GM12878 (cell line): Measurements from ENCODE around the gene MCF2L2. TPM values are rescaled to one million over a fixed set of nuclear protein-coding genes. Genes with fewer than 3 reads are reported as not detected.

ENCODE experiments used
- ATAC-seq: fragments of 200-7000 bp; cut with Tn5 transposase; 3 replicates; pipeline ENCODE4 v1.9.1; 2020; ENCODE audit warnings: mild to moderate bottlenecking, moderate library complexity
- BruUV-seq: library from RNA; stranded (reverse); fragments of 400-500 nt; replicated peaks from 2 replicates; lab custom pipeline; 2021; lab: Mats Ljungman, UMichigan
- CTCF ChIA-PET: fragments of 300-600 bp; sonication (Branson Sonifier 250); formaldehyde crosslinking; extraction: SDS; loops from one replicate; lab custom pipeline; 2021; ENCODE audit warnings: inconsistent platforms; lab: Yijun Ruan, JAX
- POLR2A ChIA-PET: fragments of 350-600 bp; formaldehyde crosslinking; extraction: SDS; loops from one replicate; lab custom pipeline; 2021; ENCODE audit warnings: inconsistent platforms; lab: Charles Lee
- RAD21 ChIA-PET: fragments of 300-600 bp; sonication (Branson Sonifier 250); formaldehyde crosslinking; loops from one replicate; lab custom pipeline; 2023; ENCODE audit warnings: antibody characterized with exemption; ENCODE audit not compliant: unreplicated experiment; lab: Charles Lee
- SMC1A ChIA-PET: fragments of 300-600 bp; sonication (Branson Sonifier 250); formaldehyde crosslinking; loops from one replicate; lab custom pipeline; 2023; ENCODE audit not compliant: unreplicated experiment, uncharacterized antibody; lab: Charles Lee
- DNase-seq: peaks from one replicate; pipeline ENCODE4 v3.0.0-alpha.2; 2011; ENCODE audit warnings: low read depth, low spot score
- FAIRE-seq: peaks from 3 replicates; lab custom pipeline; 2011; peaks lifted over from hg19 to GRCh38; lab: Jason Lieb, UNC
- H2AFZ ChIP-seq: 2 replicates; pipeline ENCODE4 v1.6.0; 2011; ENCODE audit warnings: low read depth, low read length, control low read depth; ENCODE audit not compliant: control insufficient read depth
- H3K27ac ChIP-seq: 2 replicates; pipeline ENCODE4 v1.5.1; 2011; ENCODE audit warnings: control low read depth; ENCODE audit not compliant: control insufficient read depth, insufficient read depth
- H3K27me3 ChIP-seq, 2 experiments: replicated peaks in 1 of 2; 2 replicates each; pipeline versions ENCODE4 v1.6.0 to v1.6.1; 2011; ENCODE audit warnings: low read length in 1 of 2; ENCODE audit not compliant: control insufficient read depth in 2 of 2, insufficient read depth in 2 of 2
- H3K36me3 ChIP-seq, 2 experiments: 2 replicates each; pipeline ENCODE4 v1.5.1; 2011; ENCODE audit warnings: low read length in 1 of 2; ENCODE audit not compliant: control insufficient read depth in 2 of 2, insufficient read depth in 2 of 2
- H3K4me1 ChIP-seq: 2 replicates; pipeline ENCODE4 v1.6.1; 2011; ENCODE audit warnings: mild to moderate bottlenecking, low read length, moderate library complexity, mixed read lengths; ENCODE audit not compliant: control insufficient read depth, insufficient read depth
- H3K4me2 ChIP-seq: 2 replicates; pipeline ENCODE4 v1.6.0; 2011; ENCODE audit warnings: control low read depth; ENCODE audit not compliant: control insufficient read depth, insufficient read depth
- H3K4me3 ChIP-seq: fragments of 200-600 bp; sonication (generic); 2 replicates; pipeline ENCODE4 v1.5.1; 2016
- H3K79me2 ChIP-seq: 2 replicates; pipeline ENCODE4 v1.6.0; 2011; ENCODE audit warnings: low read length; ENCODE audit not compliant: control insufficient read depth, insufficient read depth
- H3K9ac ChIP-seq: 2 replicates; pipeline ENCODE4 v1.8.0; 2011; ENCODE audit warnings: low read length, control low read depth, mixed read lengths; ENCODE audit not compliant: control insufficient read depth, insufficient read depth
- H3K9me3 ChIP-seq: replicated peaks from 3 replicates; pipeline ENCODE4 v1.5.1; 2011; ENCODE audit warnings: mild to moderate bottlenecking, low read length; ENCODE audit not compliant: control insufficient read depth, insufficient read depth
- H4K20me1 ChIP-seq: 2 replicates; pipeline ENCODE4 v1.6.0; 2011; ENCODE audit not compliant: control insufficient read depth, insufficient read depth
- ASH2L ChIP-seq: fragments of 300-600, 200-600 bp; sonication (generic); IDR thresholded peaks from 2 replicates; pipeline ENCODE4 v1.6.1; 2017; ENCODE audit warnings: low read depth, mild to moderate bottlenecking, borderline replicate concordance
- BCL11A ChIP-seq: IDR thresholded peaks from 2 replicates; pipeline ENCODE4 v1.6.1; 2011; ENCODE audit warnings: low read depth, low read length
- BMI1 ChIP-seq: fragments of 450-650 bp; IDR thresholded peaks from 2 replicates; pipeline ENCODE4 v1.6.1; 2016; ENCODE audit warnings: mild to moderate bottlenecking, moderate library complexity, borderline replicate concordance
- CBX5 ChIP-seq: sonication (generic); IDR thresholded peaks from 2 replicates; pipeline ENCODE4 v1.6.1; 2016; ENCODE audit warnings: low read depth, moderate library complexity, mild to moderate bottlenecking, inconsistent platforms
- CREB1 ChIP-seq: IDR thresholded peaks from 2 replicates; pipeline ENCODE4 v1.6.1; 2012; ENCODE audit warnings: low read depth, mild to moderate bottlenecking, inconsistent platforms
- E4F1 ChIP-seq: fragments of 450-650 bp; IDR thresholded peaks from 2 replicates; pipeline ENCODE4 v1.6.1; 2018; ENCODE audit warnings: borderline replicate concordance, mild to moderate bottlenecking; ENCODE audit not compliant: partially characterized antibody
- EED ChIP-seq: sonication (generic); IDR thresholded peaks from 2 replicates; pipeline ENCODE4 v1.6.1; 2016; ENCODE audit warnings: antibody characterized with exemption, low read depth
- GABPA ChIP-seq: IDR thresholded peaks from 2 replicates; pipeline ENCODE4 v1.6.1; 2014; ENCODE audit warnings: antibody characterized with exemption, low read depth, mild to moderate bottlenecking, inconsistent platforms
- LARP7 ChIP-seq: fragments of 450-650 bp; IDR thresholded peaks from 2 replicates; pipeline ENCODE4 v1.6.1; 2017; ENCODE audit warnings: mild to moderate bottlenecking
- MTA2 ChIP-seq: fragments of 450-650 bp; IDR thresholded peaks from 2 replicates; pipeline ENCODE4 v1.6.1; 2016; ENCODE audit warnings: low read depth, mild to moderate bottlenecking, moderate library complexity
- PAX5 ChIP-seq: IDR thresholded peaks from 2 replicates; pipeline ENCODE4 v1.6.1; 2011; ENCODE audit warnings: low read depth, low read length, borderline replicate concordance
- RAD51 ChIP-seq: fragments of 450-650 bp; IDR thresholded peaks from 2 replicates; pipeline ENCODE4 v1.6.1; 2016; ENCODE audit warnings: moderate library complexity, mild to moderate bottlenecking, inconsistent platforms
- ZNF207 ChIP-seq: fragments of 450-650 bp; IDR thresholded peaks from 2 replicates; pipeline ENCODE4 v1.6.1; 2014; ENCODE audit warnings: antibody characterized with exemption, mild to moderate bottlenecking, borderline replicate concordance
- ZNF217 ChIP-seq: fragments of 450-650 bp; IDR thresholded peaks from 2 replicates; pipeline ENCODE4 v1.6.1; 2017; ENCODE audit warnings: antibody characterized with exemption, mild to moderate bottlenecking
- ZNF24 ChIP-seq: fragments of 450-650 bp; IDR thresholded peaks from 2 replicates; pipeline ENCODE4 v1.6.1; 2017; ENCODE audit warnings: antibody characterized with exemption, mild to moderate bottlenecking
- ZNF622 ChIP-seq: fragments of 450-650 bp; IDR thresholded peaks from 2 replicates; pipeline ENCODE4 v1.6.1; 2017; ENCODE audit warnings: mild to moderate bottlenecking, inconsistent platforms
- ZZZ3 ChIP-seq: IDR thresholded peaks from 2 replicates; pipeline ENCODE4 v1.6.1; 2011; ENCODE audit warnings: low read depth; ENCODE audit not compliant: control insufficient read depth, insufficient read length
- WGBS: methylation state at CpG from one replicate; pipeline ENCODE4 v1.1.6; 2016; ENCODE audit warnings: low lambda C conversion rate; ENCODE audit not compliant: insufficient replicate concordance, insufficient coverage; ENCODE audit errors: missing lambda C conversion rate; 5-methylcytosine and 5-hydroxymethylcytosine counted together
- in situ Hi-C: fragments of 300-500 bp; cut with MboI; formaldehyde crosslinking; loops from 9 replicates; pipeline ENCODE4 v1.14.3; 2018; ENCODE audit warnings: mixed read lengths
- intact Hi-C: fragments of 100-400 bp; cut with micrococcal nuclease; formaldehyde crosslinking; loops from one replicate; pipeline ENCODE4 v1.14.2; 2022; ENCODE audit not compliant: unreplicated experiment
- polyA plus RNA-seq, 11 experiments: library from polyadenylated mRNA; depleted of rRNA in 4 of 11; unstranded in 6 of 11; stranded (reverse) in 5 of 11; fragments of >200 nt; fragmentation: Nextera tagmentation in 4 of 11; fragmentation: Illumina TruSeq in 1 of 11; extraction: Ambion mirVana in 4 of 11; extraction: Trizol in 1 of 11; gene quantifications; 1 replicate in 1 of 11; 2 replicates in 10 of 11; pipeline versions ENCODE4 v1.2.1 to v1.2.3, GENCODE V29; 2011 to 2016; ENCODE audit warnings: inconsistent platforms in 2 of 11, missing spikeins in 2 of 11, low read depth in 1 of 11
- total RNA-seq, 4 experiments: library from RNA; depleted of rRNA in 3 of 4; stranded (reverse); fragments of >200 nt in 3 of 4; fragmentation: Illumina TruSeq in 1 of 4; extraction: Trizol in 1 of 4; gene quantifications; 2 replicates each; pipeline versions ENCODE4 v1.2.1 to v1.2.3, GENCODE V29; 2013 to 2021
- TF ChIP-seq, protein P1 (sequence below): IDR thresholded peaks from 2 replicates; pipeline ENCODE4 v1.6.1; 2011; ENCODE audit warnings: low read depth, mild to moderate bottlenecking, low read length, moderate library complexity, borderline replicate concordance; ENCODE audit errors: extremely low read depth

The MCF2L2 gene
- total and polyA plus RNA-seq, 10 of the 15 experiments (the other 5 are each of a cell fraction or from before 2014, with no cell fraction given): 0.37 to 2.8 (median 1.4) TPM

- TF ChIP-seq ASH2L: no peak
- TF ChIP-seq BCL11A: no peak
- TF ChIP-seq BMI1: no peak
- no peak for TF ChIP-seq ZNF207
- TF ChIP-seq EED: no peak
- TF ChIP-seq E4F1: no peak
- no peak for TF ChIP-seq ZZZ3
- no peak for TF ChIP-seq GABPA
- no peak for TF ChIP-seq LARP7
- TF ChIP-seq MTA2: no peak
- TF ChIP-seq ZNF24: no peak
- TF ChIP-seq CREB1: no peak
- TF ChIP-seq ZNF217: no peak
- TF ChIP-seq CBX5: no peak
- TF ChIP-seq RAD51: no peak
- TF ChIP-seq, protein P1, sequence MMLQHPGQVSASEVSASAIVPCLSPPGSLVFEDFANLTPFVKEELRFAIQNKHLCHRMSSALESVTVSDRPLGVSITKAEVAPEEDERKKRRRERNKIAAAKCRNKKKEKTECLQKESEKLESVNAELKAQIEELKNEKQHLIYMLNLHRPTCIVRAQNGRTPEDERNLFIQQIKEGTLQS: no peak
- no peak for TF ChIP-seq ZNF622
- TF ChIP-seq PAX5: no peak
- DNase-seq (no peak), FAIRE-seq (no peak), ATAC-seq (no peak)
- no TSS peak for BruUV-seq
- RAD21 ChIA-PET: interaction anchor here (1.2 kb wide), 1 partner anchor 123 kb away, joined by 4 read pairs; no protein-coding TSS in a partner anchor
- H3K36me3 ChIP-seq: no peaks in the 10 kb centered on the region
- CTCF ChIA-PET: interaction anchor here (0.6 to 4.3 kb wide), 6 partner anchors 39 to 1327 kb away, joined by 3 to 21 read pairs (median 4); no protein-coding TSS in a partner anchor
- POLR2A ChIA-PET: no interaction called here
- no peak overlapping the region for H3K4me3 ChIP-seq
- intact Hi-C loops (no loop called here), in situ Hi-C loops (no loop called here)
- H3K9ac ChIP-seq: no peak overlapping the region
- SMC1A ChIA-PET: interaction anchor here (1.7 to 2.5 kb wide), 3 partner anchors 26 to 122 kb away, joined by 5 to 11 read pairs (median 6); no protein-coding TSS in a partner anchor
- peaks cover 4 to 9% of the 10 kb centered on the region in 2 experiments; a peak in 2 of 4 replicates for H3K27me3 ChIP-seq
- 0 out of 2 replicates have a peak, but pooled peaks cover 2% of the 10 kb centered on the region for H4K20me1 ChIP-seq
- no peaks in the 10 kb centered on the region for H3K79me2 ChIP-seq
- no peaks in the 10 kb centered on the region for H3K4me1 ChIP-seq
- H3K9me3 ChIP-seq: no peaks in the 10 kb centered on the region
- 47% methylated on average over 2 of the region's 2 CpGs for WGBS
- no peak overlapping the region for H3K27ac ChIP-seq
- H3K4me2 ChIP-seq: no peak overlapping the region
- no peak overlapping the region for H2AFZ ChIP-seq
Measured at GRCh38 chr3:183259621-183260020, 168.8 kb downstream of the MCF2L2 start.
